ENCODE results near the gene HOXD3.

HOXD3 gene

GRCh38 chr2:176156807-176157498 lies at the start of gene HOXD3:
Gene HOXD3, plus strand, starts transcription at chr2:176157307. Its CDS starts 11,808 bp downstream, at chr2:176169115.
- DNase-seq, result no peak

GRCh38 chr2:176107731-176108181 lies 49.4 kb upstream of the HOXD3 start:
- DNase-seq, result peak; percentile 11

GRCh38 chr2:176109192-176109901 lies 47.8 kb upstream of the HOXD3 start:
- DNase-seq, result no peak

GRCh38 chr2:176109946-176110345 lies 47.2 kb upstream of the HOXD3 start:
- no peak for DNase-seq

- DNase-seq, result no peak
Observed at GRCh38 chr2:176110415-176111308, 46.4 kb upstream of the HOXD3 start.

- DNase-seq, result peak; percentile 67
Observed at GRCh38 chr2:176111309-176111663, 45.8 kb upstream of the HOXD3 start.

DNA sequence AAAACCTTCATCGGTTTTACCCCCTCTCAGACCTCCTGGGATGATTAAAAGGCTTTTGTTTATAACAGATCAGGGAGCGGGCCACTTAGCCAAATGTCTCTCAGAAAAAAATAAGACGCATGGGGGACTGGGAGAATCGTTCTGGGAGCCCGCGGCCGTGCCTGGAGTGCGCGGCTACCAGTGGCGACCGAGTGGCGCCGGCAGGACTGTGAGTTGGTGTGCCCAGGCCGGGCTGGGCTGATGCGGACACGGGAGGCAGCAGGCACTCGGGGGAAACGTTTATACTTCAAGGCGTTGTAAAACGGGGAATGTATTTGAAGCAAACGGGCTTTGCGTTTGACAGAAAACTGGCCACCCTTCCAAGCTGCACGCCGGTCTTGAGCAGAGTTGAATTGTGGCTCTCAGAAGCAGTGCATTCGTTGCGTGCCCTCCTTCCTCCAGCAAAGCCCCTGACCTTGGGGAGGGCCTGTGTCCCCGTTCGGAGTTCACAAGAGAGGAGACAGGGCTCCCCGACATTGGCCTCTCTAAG lies 45.2 kb upstream of the HOXD3 start:
- DNase-seq, result no peak

DNA sequence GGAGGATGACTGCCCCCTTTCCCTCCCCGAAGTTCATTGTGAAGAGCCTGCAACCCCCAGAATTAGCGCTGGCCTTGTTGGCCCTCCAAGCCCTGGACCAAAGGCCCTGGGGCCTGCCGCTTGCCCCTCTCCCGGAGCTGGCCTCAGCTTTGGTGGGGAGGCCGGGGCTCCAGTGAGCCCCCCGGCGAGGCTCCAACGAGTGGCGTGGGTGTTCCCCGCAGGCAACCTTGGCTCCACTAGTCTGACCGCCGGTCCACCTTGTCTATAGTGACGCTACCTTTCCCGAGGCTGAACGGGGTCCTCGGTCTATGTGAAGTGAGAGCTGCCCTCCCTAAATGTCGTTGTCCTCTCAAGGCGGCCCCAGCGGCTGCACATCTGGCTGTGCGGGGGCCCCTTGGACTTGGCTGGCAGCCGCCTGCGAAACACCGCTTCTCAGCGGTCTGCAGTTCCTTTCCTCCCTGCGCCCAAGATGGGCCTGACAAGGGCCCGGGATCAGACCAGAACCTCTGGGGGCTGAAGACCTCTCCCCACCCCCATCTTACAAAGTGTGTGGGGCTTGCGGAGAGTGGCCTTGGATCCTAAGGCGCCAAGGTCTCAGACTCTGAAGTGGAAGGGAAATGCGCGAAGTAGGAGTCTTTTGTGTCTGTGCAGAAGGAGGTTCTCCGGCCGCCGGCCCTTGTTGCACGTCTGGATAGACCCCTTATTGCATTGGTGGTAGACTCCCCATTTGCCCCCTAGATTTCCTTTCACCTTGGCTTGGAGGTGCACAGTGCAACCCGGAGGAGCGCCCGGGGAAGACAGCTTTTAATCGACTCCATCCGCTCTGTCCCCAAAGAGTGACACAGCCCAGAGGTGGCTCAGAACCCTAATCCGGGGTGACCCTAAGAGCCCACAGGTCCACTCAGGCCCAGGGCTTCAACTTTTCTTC lies 44.5 kb upstream of the HOXD3 start:
- DNase-seq, result no peak

DNA sequence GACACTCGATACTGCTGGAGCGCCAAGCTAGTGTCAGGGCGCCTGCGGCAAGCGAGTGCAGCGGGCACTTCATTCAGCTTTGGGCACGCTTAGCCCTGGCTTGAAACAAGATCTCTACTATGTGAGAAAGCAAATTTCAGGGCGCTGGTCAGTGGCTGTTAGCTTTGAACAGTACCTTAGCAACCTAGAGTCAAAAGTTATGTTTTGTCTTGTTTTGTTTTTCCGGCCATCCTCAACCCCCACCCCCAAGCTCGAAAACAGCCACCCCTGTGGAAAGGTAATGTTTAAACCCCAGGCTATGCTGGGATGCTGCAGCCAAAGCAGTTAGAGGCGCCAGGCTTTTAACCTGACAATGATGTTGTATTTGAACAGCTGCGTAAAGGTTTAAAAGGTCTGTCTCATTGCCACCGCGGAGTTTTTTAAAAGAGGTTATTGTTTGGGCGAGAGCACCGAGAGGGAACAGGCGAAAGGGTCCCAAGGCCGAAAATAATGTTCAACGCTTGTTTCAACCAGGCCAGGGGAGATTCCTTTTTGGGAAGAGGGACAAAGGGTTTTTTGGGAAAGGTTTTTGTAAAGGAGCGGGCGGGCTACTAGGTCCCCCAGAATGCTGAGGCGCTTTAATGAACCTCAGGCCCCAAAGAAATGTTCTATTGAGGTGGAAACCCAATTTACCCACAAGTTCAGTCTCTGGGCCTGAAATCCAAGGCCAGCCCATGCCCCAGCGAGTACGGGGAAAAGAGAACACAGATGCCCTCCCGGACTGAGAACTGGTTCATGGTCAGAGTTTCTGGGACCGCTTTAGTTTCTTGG lies 42.8 kb upstream of the HOXD3 start:
- no peak for DNase-seq

DNA sequence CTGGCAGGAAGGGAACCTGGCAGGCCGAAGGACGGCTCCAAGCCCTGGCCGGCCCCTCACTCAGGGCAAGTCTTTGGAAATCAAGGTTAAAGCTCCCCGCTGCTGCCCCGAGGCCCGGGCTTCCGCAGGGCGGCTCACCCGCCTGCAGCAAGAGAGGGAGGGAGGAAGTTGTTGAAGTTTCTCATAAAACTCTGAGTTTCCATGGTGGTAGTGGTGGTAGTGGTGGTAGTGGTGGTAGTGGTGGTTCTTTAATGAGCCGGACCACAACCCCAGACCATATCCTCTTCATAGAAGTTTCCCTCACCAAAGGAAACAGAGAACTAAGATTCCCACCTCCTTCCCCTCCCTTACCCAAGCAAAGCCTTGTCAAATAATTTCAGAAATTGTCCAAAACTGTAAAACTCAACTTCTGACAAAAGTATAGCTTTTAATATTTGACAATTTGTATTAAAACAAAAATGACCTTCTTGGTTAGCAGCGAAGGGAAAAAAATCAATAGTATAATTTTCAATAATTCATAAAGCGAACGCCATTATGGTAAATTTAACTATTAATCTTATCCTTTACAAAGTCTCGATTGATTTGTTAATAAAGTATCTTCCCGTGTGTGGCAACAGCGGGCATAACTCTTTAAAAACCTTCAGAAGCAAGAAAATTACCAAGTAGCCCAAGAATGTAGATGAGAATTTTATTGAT lies 42.0 kb upstream of the HOXD3 start:
- no peak for DNase-seq

DNA sequence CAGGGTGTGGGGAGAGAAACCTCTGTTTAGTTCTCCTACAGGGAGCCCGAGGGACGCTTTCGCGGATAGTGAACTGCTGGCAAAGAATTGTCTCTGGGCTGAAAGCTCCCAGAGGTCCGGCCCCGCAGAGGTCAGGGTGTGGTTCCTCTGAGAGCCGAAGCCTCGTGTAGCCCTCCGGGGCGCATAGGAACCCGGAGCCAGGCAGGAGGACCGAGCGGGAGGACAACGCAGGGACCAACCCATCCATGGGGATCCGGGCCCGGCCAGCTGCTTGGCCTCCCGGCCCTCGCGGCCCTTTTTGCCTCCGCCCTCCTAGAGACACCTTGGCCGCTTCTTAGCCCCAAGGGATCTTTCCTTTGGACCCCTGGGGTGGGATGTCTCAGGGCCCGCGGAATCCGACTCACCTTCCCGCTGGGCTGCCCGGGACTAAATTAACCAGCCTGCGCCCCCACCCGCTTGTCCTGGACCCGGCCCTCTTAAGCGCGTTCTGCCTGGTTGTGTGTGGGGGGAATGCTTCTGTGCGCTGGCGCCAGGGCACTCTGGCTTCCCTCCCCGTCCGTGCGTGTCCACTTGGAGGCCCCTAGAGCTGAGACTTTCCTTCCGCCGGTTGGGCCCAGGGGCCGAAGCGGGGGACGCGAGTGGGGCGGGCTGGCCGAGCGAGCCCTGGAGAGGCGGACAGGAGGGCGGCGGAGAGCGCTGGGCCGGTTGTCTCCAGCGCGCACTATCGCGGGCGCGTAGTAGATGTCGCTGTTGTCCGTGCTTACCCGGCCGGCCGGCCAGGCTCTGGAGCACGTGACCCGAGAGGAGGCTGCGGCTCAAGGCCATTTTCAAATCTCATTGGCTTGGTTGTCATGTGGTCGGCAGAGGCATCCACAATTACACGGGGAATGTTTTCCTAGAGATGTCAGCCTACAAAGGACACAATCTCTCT lies 41.0 kb upstream of the HOXD3 start, which contains the start of gene HOXD10:
HOXD10 (plus strand) TSS at position 896 of the 931 bp plus-strand sequence. CDS start 56 bp downstream, outside the sequence.
- DNase-seq, result no peak

DNA sequence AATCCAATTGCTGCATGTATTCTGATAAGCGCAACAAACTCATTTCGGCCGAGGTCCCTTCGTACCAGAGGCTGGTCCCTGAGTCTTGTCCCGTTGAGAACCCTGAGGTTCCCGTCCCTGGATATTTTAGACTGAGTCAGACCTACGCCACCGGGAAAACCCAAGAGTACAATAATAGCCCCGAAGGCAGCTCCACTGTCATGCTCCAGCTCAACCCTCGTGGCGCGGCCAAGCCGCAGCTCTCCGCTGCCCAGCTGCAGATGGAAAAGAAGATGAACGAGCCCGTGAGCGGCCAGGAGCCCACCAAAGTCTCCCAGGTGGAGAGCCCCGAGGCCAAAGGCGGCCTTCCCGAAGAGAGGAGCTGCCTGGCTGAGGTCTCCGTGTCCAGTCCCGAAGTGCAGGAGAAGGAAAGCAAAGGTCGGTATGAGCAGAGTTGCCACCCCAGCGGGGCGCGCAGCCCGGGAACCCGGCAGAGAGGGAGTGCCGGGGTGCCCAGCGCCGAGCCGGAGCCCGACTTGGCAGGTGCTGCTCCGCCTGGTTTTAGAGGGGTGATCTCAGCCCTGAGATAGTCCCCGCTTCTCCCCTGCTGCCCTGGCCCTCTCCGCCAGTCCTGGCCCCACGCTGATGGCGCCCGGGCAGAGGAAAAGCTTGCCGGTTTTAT lies 39.8 kb upstream of the HOXD3 start:
- DNase-seq, result no peak

DNA sequence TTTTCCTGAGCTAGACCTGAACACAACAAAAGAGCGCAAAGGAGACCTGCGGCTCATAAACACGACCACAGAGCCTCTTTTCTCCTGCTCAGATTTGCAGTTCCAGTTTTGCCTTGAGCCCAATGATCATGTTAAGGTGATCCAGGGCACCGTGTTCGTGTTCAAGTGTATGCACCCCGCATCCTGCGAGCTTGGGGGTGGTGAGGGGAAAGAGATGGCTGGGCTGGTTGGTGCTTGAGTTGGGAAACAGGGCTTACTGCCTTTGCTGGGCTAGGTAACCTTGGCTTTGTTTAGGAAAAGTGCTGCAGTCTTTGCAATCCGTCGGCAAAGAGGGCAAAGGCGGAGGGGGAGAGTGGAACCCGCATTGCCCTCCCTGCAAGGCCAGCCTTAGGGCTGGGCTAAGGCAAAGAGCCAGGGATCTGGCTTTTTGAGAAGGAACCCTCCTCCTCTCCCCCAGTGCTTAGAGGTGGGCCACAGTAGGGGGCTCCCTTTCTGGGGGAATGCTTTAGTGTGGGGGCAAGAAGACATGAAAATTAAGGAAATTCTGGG lies 39.2 kb upstream of the HOXD3 start:
- no peak for DNase-seq

DNA sequence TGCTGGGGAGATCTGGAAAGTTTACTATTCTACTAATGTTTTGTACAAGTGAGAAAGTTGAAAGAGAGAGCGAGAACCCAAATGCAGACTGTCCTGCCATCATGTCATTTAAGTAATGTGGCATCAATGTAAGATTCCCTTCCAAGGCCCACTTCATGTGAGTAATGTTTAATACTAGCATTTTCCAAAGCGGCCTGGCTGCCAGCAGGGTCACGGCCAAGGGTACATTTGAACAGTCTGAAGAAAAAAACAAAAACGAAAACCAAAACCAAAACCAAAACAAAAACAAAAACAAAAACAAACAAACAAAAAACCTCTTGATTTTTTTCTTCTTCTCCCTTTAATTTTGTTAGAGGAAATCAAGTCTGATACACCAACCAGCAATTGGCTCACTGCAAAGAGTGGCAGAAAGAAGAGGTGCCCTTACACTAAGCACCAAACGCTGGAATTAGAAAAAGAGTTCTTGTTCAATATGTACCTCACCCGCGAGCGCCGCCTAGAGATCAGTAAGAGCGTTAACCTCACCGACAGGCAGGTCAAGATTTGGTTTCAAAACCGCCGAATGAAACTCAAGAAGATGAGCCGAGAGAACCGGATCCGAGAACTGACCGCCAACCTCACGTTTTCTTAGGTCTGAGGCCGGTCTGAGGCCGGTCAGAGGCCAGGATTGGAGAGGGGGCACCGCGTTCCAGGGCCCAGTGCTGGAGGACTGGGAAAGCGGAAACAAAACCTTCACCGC lies 38.3 kb upstream of the HOXD3 start:
- DNase-seq, result no peak

DNA sequence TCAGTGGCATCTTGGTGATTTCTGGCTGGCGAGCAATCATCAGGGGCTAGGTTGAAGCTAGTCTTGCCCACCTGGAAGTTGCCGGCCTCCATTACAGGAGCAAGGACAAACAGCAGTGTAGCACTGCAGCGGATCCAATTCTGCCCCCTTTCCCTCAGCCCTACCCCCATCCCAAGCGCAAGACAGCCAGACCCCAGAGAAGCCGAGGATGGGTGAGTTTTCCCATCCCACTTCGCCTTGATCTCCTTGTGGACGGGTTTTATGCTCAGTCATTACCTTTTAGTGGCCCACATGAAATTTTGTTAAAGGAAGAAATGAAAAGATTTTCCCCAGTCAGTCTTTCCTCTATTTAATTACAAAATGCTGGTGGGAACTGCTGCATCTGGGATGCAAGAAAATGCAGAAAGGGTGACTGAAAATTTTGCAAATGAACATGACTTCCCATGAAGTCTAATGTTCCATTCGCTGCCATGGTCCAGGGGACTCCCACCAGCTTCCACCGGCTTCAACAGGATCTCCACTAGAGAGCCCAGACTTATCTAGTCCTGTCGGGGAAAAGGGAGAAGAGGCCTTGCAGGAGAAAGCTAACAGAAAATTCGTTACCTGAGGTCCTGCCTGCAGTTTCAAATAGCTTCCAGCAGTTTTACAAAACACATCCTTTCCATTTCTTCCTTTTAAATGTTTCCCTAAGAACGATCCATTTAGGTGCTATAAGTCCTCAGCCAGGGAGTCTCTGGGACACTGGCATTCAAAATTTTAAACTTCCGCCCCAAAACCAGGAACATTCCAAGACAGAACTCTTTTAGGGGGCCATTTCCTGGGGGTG lies 36.5 kb upstream of the HOXD3 start:
- no peak for DNase-seq

- no peak for DNase-seq
Observed at GRCh38 chr2:176121190-176122051, 35.7 kb upstream of the HOXD3 start.

All from NCI-H2171 treated with DMSO at 0.1 percent for 48 hours (cell line).